Right hindlimb (tissue), 1 donor: Measurements from ENCODE around the gene KCTD5.

Experiments used
- DNase-seq: peaks from one replicate; pipeline ENCODE4 v3.0.0-alpha.2; 2018

The KCTD5 gene

DNA sequence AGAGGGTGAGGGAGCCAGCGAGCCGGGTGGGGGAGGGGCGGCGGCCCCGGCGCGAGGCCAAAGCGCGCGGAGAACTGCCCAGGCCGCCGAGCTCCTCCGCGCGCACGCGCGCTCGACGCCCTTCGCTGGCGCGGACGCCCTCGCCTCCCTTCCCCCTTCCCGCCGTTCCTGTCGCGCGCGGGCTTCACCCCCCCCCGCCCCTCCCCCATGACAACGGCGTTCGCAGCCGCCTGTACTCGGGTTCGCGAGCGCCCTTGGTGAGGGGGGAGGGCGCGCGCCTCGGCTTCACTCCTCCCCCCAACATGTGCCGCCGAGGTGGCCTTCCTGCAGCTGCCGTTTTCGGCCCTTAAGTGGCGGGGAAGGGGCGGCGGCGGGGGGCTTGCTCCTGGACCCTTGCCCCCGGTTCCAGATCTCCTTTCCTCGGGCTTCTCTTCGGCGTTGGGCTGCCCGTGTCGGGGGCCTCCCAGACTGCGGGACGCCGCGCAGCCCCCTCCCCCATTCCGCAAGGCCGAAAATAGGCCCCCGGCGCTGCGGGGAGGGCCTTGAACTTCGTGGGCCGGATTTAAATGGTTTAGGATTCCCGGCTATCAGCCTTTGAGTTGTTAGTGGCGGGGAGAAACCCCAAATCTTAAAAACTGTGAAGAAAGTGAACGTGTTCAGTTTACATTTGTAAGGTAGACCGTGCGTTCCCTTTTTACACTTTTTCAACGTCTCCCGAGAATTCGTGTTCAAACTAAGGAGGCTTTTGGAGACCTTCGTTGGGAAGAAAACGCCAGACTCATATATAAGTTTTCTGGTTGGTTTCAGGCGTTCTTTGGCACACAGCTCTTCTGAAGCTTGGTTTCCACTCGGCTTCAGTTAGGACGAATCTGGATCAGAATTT is 70.8 kb downstream of the KCTD5 start:
- peak; percentile 92 for DNase-seq

DNA sequence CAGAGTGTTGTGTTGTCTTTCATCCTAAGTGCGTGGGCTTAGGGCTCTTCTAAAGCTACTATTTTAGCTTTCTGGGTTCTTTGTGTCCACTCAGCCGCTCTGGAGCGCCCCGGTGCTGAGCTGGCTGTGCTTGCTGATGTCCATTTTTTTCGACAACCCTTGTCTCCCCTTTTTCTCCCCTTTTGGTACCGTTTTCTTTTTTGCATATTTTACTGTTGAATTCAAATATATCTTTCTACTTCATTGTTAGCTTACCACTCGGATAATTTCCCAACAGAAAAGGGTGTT is 71.4 kb downstream of the KCTD5 start:
- DNase-seq = no peak

DNA sequence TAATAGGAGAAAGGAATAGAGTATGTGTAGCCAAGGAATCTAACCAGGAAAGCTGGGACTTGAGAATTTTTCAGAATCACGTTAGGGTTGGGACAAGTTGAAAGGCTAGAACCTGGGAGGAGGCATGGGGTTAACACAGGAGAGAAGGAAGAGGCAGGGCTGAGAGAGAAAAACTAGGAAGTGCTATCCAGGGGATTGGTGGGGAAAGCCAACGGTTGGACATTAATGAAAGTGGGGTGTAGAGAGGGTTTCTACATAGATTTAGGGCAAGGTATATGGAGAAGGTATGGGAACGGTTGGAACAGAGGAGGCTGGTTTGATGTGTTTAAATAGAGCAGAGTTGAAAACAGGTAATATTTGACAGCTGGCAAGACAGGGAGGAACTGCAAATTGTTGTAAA is 72.8 kb downstream of the KCTD5 start:
- DNase-seq = no peak

DNA sequence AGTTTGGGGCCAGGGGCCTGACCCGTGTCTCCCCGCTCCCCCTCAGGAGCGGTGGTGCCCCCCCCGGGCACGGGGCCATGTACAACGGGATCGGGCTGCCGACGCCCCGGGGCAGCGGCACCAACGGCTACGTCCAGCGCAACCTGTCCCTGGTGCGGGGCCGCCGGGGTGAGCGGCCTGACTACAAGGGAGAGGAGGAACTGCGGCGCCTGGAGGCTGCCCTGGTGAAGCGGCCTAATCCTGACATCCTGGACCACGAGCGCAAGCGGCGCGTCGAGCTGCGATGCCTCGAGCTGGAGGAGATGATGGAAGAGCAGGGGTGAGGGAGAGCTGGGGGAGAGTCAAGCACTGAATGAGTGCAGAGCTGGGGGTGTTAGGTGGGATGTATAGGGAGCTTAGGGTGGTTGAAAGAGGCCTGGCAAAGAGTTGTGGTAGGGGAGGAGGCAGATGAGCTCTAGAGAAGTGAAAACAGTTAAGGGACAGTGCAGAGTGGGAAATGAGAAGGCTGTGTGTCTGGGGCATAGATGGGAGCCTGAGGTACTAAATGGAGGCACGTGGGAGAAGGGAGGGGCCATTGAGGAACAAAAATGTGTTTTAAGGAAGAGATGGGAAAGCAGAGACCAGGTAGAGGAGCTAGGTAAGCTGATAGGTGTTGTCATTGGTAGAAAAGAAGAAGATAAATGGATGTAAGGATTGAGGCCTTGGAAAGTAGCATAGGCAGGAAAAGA is 74.1 kb downstream of the KCTD5 start:
- no peak for DNase-seq

DNA sequence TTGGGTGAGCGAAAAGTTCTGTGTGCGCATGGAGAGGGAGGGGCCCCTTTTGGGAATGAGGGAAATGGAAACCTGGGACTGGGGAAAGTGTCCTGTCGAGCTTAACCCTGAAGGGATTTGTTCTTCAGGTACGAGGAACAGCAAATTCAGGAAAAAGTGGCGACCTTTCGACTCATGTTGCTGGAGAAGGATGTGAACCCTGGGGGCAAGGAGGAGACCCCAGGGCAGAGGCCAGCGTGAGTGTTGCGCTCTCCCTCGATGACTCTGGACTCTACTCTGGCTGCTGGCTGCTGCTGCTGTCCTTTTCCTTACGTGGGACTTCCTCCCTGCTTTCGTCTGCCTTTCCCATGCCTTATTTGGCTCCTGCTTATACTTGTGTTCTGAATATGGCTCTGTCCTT is 75.0 kb downstream of the KCTD5 start:
- no peak for DNase-seq
